Lower lobe of right lung (tissue), 2 donors: ENCODE data around the gene SNX12. TPM values are rescaled to one million over a fixed set of nuclear protein-coding genes. Genes with fewer than 3 reads are reported as not detected.

Experiments
- ATAC-seq, 2 donors: fragments of 200-7000 bp; cut with Tn5 transposase; one replicate each; pipeline ENCODE4 v1.9.1; 2020 to 2022; ENCODE audit warnings: mild to moderate bottlenecking in 2 of 2, moderate library complexity in 2 of 2
- DNase-seq: peaks from one replicate; pipeline ENCODE4 v3.0.0-alpha.2; 2020
- H3K27ac ChIP-seq: fragments of 200-600 bp; one replicate; pipeline ENCODE4 v1.8.0; 2022
- H3K27me3 ChIP-seq: fragments of 200-600 bp; one replicate; pipeline ENCODE4 v1.8.0; 2022; ENCODE audit warnings: low read depth
- H3K36me3 ChIP-seq: fragments of 200-600 bp; one replicate; pipeline ENCODE4 v1.8.0; 2022; ENCODE audit warnings: mild to moderate bottlenecking
- H3K4me1 ChIP-seq: fragments of 200-600 bp; one replicate; pipeline ENCODE4 v1.8.0; 2022
- H3K4me3 ChIP-seq: fragments of 200-600 bp; one replicate; pipeline ENCODE4 v1.8.0; 2022; ENCODE audit warnings: mild to moderate bottlenecking
- H3K9me3 ChIP-seq: fragments of 200-600 bp; one replicate; pipeline ENCODE4 v1.8.0; 2022
- CTCF ChIP-seq: fragments of 200-600 bp; IDR thresholded peaks from one replicate; pipeline ENCODE4 v1.8.0; 2022; ENCODE audit warnings: antibody characterized with exemption, mild to moderate bottlenecking
- intact Hi-C: fragments of 100-400 bp; cut with DNase I; formaldehyde crosslinking; loops from one replicate; pipeline ENCODE4 v1.11.0; 2022
- total RNA-seq: library from RNA; stranded (reverse); fragmentation: NEBNext Ultra II Directional; extraction: Animal tissue kit (Norgen Biotek cat#: 25700); gene quantifications from one replicate; pipeline ENCODE4 v1.2.1, GENCODE V29; 2021
- donor health status: DM: no; HTN: yes; CAD: no; lungs with severe emphysema.

Gene SNX12
- total RNA-seq, 1 donor from 2014 or later, result 47.7 TPM

- Histone ChIP-seq H3K27me3 (no peaks in the 10 kb centered on the region), H3K27ac (peak overlapping the region; percentile 78), H3K4me1 (no peaks in the 10 kb centered on the region), H3K4me3 (peak overlapping the region; percentile 62), H3K36me3 (no peaks in the 10 kb centered on the region), H3K9me3 (no peaks in the 10 kb centered on the region)
- no peak for TF ChIP-seq CTCF
- no peak for DNase-seq
- peak in 1 of 2 donors; percentile 15 for ATAC-seq
- intact Hi-C loops, result no loop called here
Measured at GRCh38 chrX:71067712-71068043, 456 bp downstream of the SNX12 start.

DNA sequence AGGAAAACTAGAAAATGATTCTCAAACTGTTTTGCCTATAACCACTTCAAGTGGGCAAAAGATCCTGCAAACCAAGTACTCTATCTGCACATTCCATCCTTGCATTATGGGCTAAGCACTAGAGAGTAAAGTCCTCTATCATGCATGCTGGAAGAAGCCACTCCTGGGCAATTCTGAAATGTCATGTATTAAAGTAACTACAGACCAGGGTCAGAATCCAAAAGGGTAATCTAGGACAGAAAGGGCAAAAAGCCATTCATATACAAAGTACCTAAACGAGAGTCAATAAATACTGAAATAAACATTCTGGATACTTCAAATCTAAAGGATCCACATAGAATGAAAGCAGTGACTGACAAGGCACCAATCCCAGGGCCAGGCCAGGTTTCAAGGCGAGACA is 1.0 kb downstream of the SNX12 start:
- Histone ChIP-seq H3K9me3 (no peaks in the 10 kb centered on the region), H3K4me3 (peak overlapping the region; percentile 62), H3K27ac (no peak overlapping the region), H3K4me1 (no peaks in the 10 kb centered on the region), H3K36me3 (peaks cover 2% of the 10 kb centered on the region), H3K27me3 (no peaks in the 10 kb centered on the region)
- intact Hi-C loops, result no loop called here
- no peak for ATAC-seq
- TF ChIP-seq CTCF, result no peak
- no peak for DNase-seq

GRCh38 chrX:71060127-71060526 is 8.0 kb downstream of the SNX12 start:
- DNase-seq, result no peak
- Histone ChIP-seq H3K9me3 (no peaks in the 10 kb centered on the region), H3K4me1 (no peaks in the 10 kb centered on the region), H3K4me3 (no peak overlapping the region), H3K36me3 (peaks cover 38% of the 10 kb centered on the region), H3K27me3 (no peaks in the 10 kb centered on the region), H3K27ac (no peak overlapping the region)
- no peak for TF ChIP-seq CTCF
- no peak for ATAC-seq
- intact Hi-C loops, result no loop called here

DNA sequence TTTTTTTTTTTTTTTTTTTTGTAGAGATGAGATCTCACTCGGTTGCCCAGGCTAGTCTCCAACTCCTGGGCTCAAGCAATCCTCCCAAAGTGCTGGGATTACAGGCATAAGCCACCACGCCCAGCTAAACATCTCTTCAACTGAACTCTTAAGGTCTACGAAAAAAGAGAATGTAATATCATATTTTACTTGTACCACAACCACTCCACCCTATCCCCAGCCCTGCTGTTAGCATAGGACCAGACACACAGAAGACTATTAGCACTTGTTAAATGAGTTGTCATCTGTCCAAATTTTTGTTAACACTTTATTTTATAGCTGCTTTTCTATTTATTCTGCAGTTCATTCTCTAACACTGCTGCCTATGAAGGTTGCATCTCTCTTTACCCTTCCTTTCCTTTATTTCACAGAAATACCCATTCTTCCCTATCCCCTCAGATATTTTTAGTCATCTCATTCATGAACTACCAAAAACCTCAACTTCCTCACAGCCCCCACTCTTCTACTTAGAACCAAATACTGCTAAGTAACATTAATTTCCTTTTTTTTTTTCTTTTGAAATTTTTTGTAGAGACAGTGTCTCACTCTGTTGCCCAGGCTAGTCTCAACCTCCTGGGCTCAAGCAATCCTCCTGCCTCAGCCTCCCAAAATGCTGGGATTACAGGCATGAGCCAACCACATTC is 10.1 kb downstream of the SNX12 start:
- DNase-seq (no peak), ATAC-seq (no peak)
- no peak for TF ChIP-seq CTCF
- Histone ChIP-seq H3K4me1 (no peaks in the 10 kb centered on the region), H3K9me3 (no peaks in the 10 kb centered on the region), H3K27me3 (no peaks in the 10 kb centered on the region), H3K36me3 (peaks cover 38% of the 10 kb centered on the region), H3K27ac (no peak overlapping the region), H3K4me3 (no peak overlapping the region)
- intact Hi-C loops, result no loop called here

DNA sequence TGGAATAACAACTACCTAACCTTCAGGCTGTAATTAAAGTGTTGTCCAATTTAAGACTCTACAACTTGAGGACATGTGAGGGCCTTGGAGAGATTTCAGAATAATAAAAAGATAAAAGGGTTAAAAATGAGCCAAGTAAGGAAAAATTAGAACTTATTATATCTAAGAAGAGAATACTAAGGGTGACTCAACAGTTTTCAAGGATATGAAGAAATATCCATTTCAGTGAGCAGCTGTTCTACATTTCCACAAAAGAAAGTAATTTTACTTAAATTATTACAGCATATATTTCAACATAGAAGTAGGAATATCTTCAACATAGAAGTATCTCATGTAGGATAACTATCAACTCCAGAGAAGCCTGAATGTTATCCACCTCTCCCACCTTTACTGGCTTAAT is 11.3 kb downstream of the SNX12 start:
- peaks cover 33% of the 10 kb centered on the region for H3K36me3 ChIP-seq
- no peaks in the 10 kb centered on the region for H3K27me3 ChIP-seq
- no peak for DNase-seq
- no peaks in the 10 kb centered on the region for H3K4me1 ChIP-seq
- H3K9me3 ChIP-seq, result no peaks in the 10 kb centered on the region
- ATAC-seq, result no peak
- no peak overlapping the region for H3K27ac ChIP-seq
- intact Hi-C loops, result no loop called here
- H3K4me3 ChIP-seq, result no peak overlapping the region
- no peak for TF ChIP-seq CTCF
